Measurements from ENCODE around the gene SHOC2.

- TF ChIP-seq CTCF (conservative IDR thresholded peaks at IDR 0.05) (no peak), ZFX (IDR thresholded peaks at IDR 0.05) (no peak)
Measured at GRCh38 chr10:110962443-110962842, 43.0 kb downstream of the SHOC2 start.
